PC-3 (cell line): ENCODE measurements around the gene SLC1A2.

ENCODE experiments used
- CTCF ChIP-seq: fragments of 300-600 bp; sonication (generic); conservative IDR thresholded peaks from 2 replicates; pipeline ENCODE4 v1.5.1; 2017; ENCODE audit warnings: antibody characterized with exemption, low read depth, mild to moderate bottlenecking, low read length
- EZH2 ChIP-seq: fragments of 300-600 bp; sonication (generic); IDR thresholded peaks from one replicate; pipeline ENCODE4 v1.6.1; 2017; ENCODE audit warnings: antibody characterized with exemption, mild to moderate bottlenecking, low read length; ENCODE audit not compliant: unreplicated experiment
- EZH2phosphoT487 ChIP-seq: fragments of 300-600 bp; sonication (generic); IDR thresholded peaks from 2 replicates; pipeline ENCODE4 v1.6.1; 2018; ENCODE audit warnings: mild to moderate bottlenecking, antibody characterized with exemption, low read length, borderline replicate concordance

- TF ChIP-seq CTCF = no peak
- no peak for TF ChIP-seq EZH2
- no peak for TF ChIP-seq EZH2phosphoT487
Measured at GRCh38 chr11:35419830-35420333, 524 bp upstream of the SLC1A2 start.
